Aorta (tissue), 5 donors: Measurements from ENCODE around the gene HMG20A. TPM values are rescaled to one million over a fixed set of nuclear protein-coding genes. Genes with fewer than 3 reads are reported as not detected.

Experiments used
- ATAC-seq: fragments of 200-7000 bp; cut with Tn5 transposase; one replicate; pipeline ENCODE4 v1.9.1; 2022; ENCODE audit warnings: moderate library complexity; ENCODE audit not compliant: low FRiP score
- DNase-seq, 2 donors: peaks; one replicate each; pipeline ENCODE4 v3.0.0-alpha.2; 2020
- H3K27ac ChIP-seq, 2 donors: one replicate each; pipeline ENCODE4 v1.5.1; 2013; ENCODE audit warnings: low read length in 2 of 2, mild to moderate bottlenecking in 2 of 2, moderate library complexity in 2 of 2, control low read depth in 1 of 2, inconsistent platforms in 1 of 2, low read depth in 1 of 2
- H3K27me3 ChIP-seq, 2 donors: one replicate each; pipeline ENCODE4 v1.6.1; 2013; ENCODE audit warnings: control low read depth in 1 of 2, low read length in 1 of 2, mild to moderate bottlenecking in 1 of 2, moderate library complexity in 1 of 2; ENCODE audit not compliant: insufficient read depth in 2 of 2, control insufficient read depth in 1 of 2
- H3K36me3 ChIP-seq, 2 donors: one replicate each; pipeline ENCODE4 v1.6.1; 2013; ENCODE audit warnings: control low read depth in 1 of 2, low read length in 1 of 2, mild to moderate bottlenecking in 1 of 2; ENCODE audit not compliant: insufficient read depth in 2 of 2, control insufficient read depth in 1 of 2
- H3K4me1 ChIP-seq, 2 donors: one replicate each; pipeline ENCODE4 v1.6.1; 2013; ENCODE audit warnings: low read length in 2 of 2, control low read depth in 1 of 2, mild to moderate bottlenecking in 1 of 2, moderate library complexity in 1 of 2; ENCODE audit not compliant: insufficient read depth in 2 of 2, control insufficient read depth in 1 of 2
- H3K4me3 ChIP-seq, 2 donors: one replicate each; pipeline ENCODE4 v1.5.1; 2013; ENCODE audit warnings: low read length in 2 of 2, control low read depth in 1 of 2, mild to moderate bottlenecking in 1 of 2
- H3K9me3 ChIP-seq: one replicate; pipeline ENCODE4 v1.6.1; 2013; ENCODE audit warnings: mild to moderate bottlenecking, low read length; ENCODE audit not compliant: control insufficient read depth
- WGBS, 2 donors: extraction: QIAGEN DNeasy Blood & Tissue Kit; methylation state at CpG; one replicate each; pipeline ENCODE4 v1.1.7; 2013; 5-methylcytosine and 5-hydroxymethylcytosine counted together
- intact Hi-C, 2 donors: fragments of 100-400 bp; cut with DNase I; formaldehyde crosslinking; loops; one replicate each; pipeline versions ENCODE4 v1.14.2 to v1.15.0; 2022
- polyA plus RNA-seq, 2 donors: library from polyadenylated mRNA; stranded (reverse); fragments of 200-250 nt; gene quantifications; one replicate each; pipeline ENCODE4 v1.2.3, GENCODE V29; 2013
- total RNA-seq, 2 donors: library from RNA; stranded (reverse); fragmentation: NEBNext Ultra II Directional; extraction: Animal tissue kit (Norgen Biotek cat#: 25700); gene quantifications; one replicate each; pipeline ENCODE4 v1.2.1, GENCODE V29; 2021
- donor health status: healthy with polysubstance abuse.
- donor health status: Bipolar disorder and iron deficiency.
- donor health status: DM: no; HTN: no; CAD: no.
- donor health status: DM: no; HTN: no; CAD: no.
- donor health status: DM: yes; HTN: yes; CAD: no.

HMG20A gene
- total and polyA plus RNA-seq, 4 donors = 11.6 to 44.2 (median 22.4) TPM

DNA sequence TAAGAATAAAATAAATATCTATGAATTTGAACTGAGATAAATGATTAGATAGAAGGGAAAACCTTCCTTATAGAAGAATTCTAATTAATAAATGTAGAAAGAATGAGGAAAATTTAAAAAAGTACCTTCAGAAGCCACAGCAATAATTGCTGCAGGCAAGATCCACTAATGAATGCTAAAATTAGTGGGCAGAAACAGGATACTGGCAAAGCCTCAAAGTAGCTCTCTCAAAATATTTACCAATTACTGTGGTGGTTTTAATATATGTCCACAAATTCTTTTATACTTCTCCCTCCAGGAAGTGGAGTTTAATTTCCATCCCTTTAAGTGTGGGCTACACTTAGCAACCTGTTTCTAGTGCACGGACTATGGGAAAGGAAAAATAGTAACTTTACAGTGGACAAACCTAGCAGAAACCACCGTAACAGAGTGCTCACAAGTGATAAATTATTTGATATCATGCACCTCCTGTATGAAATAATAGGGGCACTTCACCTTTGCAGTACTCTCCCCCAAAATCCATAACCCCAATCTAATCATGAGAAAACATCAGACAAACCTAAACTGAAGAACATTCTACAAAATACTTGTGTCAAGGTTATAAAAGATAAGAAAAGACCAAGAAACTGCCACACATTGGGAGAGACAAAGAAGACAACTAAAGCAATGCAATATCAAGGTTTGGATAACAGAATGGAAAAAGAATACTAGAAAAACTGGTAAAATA is 7.6 kb upstream of the HMG20A start:
- H3K9me3 ChIP-seq = no peaks in the 10 kb centered on the region
- H3K36me3 ChIP-seq = no peaks in the 10 kb centered on the region
- DNase-seq (no peak), ATAC-seq (no peak)
- no peaks in the 10 kb centered on the region for H3K4me1 ChIP-seq
- intact Hi-C loops = no loop called here
- H3K27ac ChIP-seq = no peak overlapping the region
- no peaks in the 10 kb centered on the region for H3K27me3 ChIP-seq
- WGBS, 2 donors = 58 to 75% methylated on average over 2 of the region's 2 CpGs
- H3K4me3 ChIP-seq = no peak overlapping the region

GRCh38 chr15:77413699-77414349 is 6.9 kb upstream of the HMG20A start:
- H3K27ac ChIP-seq = no peak overlapping the region
- WGBS, 2 donors = 95 to 97% methylated on average over 4 of the region's 4 CpGs
- DNase-seq (no peak), ATAC-seq (no peak)
- H3K4me1 ChIP-seq = no peaks in the 10 kb centered on the region
- no peaks in the 10 kb centered on the region for H3K27me3 ChIP-seq
- H3K4me3 ChIP-seq = no peak overlapping the region
- no peaks in the 10 kb centered on the region for H3K9me3 ChIP-seq
- intact Hi-C loops = no loop called here
- H3K36me3 ChIP-seq = no peaks in the 10 kb centered on the region

GRCh38 chr15:77414789-77415442 is 5.8 kb upstream of the HMG20A start:
- intact Hi-C loops = no loop called here
- DNase-seq (no peak), ATAC-seq (no peak)
- no peaks in the 10 kb centered on the region for H3K4me1 ChIP-seq
- no peak overlapping the region for H3K4me3 ChIP-seq
- 92 to 96% methylated on average over 2 of the region's 2 CpGs for WGBS, 2 donors
- H3K9me3 ChIP-seq = no peaks in the 10 kb centered on the region
- no peak overlapping the region for H3K27ac ChIP-seq
- no peaks in the 10 kb centered on the region for H3K27me3 ChIP-seq
- H3K36me3 ChIP-seq = no peaks in the 10 kb centered on the region

DNA sequence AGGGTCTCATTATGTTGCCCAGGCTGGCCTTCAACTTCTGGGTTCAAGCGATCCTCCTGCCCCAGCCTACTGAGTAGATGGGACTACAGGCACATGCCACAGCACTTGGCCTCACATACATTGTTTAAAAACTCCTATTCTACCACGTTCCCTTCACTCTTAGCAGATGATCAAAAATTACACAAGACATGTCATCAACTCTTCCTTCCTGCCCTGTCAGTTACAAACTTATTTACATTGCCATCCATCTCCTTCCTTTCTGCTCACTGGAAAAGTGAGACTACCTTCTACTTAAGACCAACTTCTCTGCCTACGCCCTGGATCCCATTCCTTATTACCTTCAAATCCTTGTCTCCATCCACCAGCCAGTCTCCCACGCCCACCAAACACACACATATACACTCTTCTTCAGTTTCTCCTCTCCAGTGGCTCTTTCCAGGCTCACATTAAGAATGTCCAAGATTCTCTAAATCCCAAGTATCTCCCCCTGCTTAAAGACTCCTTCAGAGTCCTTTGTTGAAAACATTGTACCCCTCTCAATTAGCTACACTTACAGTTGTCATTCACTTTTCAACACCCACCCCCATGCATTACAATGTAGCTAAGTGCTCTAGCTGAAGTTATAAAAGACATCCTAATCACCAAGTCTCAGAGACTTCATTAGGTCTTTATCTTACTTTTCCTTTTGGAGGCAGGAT is 5.1 kb upstream of the HMG20A start:
- Histone ChIP-seq H3K9me3 (no peaks in the 10 kb centered on the region), H3K27me3 (no peaks in the 10 kb centered on the region), H3K27ac (no peak overlapping the region), H3K4me1 (no peaks in the 10 kb centered on the region), H3K4me3 (no peak overlapping the region), H3K36me3 (no peaks in the 10 kb centered on the region)
- intact Hi-C loops = no loop called here
- ATAC-seq (no peak), DNase-seq (no peak)
- 90 to 92% methylated on average over 4 of the region's 4 CpGs for WGBS, 2 donors

- no peak overlapping the region for H3K27ac ChIP-seq
- H3K4me1 ChIP-seq = no peaks in the 10 kb centered on the region
- WGBS, 2 donors = 66% methylated on average over 2 of the region's 2 CpGs
- peak in 1 of 2 donors; percentile 52 for DNase-seq
- no peak overlapping the region for H3K4me3 ChIP-seq
- no peak for ATAC-seq
- no peaks in the 10 kb centered on the region for H3K36me3 ChIP-seq
- no peaks in the 10 kb centered on the region for H3K9me3 ChIP-seq
- H3K27me3 ChIP-seq = no peaks in the 10 kb centered on the region
- intact Hi-C loops = no loop called here
Measured at GRCh38 chr15:77416148-77416455, 4.6 kb upstream of the HMG20A start.

DNA sequence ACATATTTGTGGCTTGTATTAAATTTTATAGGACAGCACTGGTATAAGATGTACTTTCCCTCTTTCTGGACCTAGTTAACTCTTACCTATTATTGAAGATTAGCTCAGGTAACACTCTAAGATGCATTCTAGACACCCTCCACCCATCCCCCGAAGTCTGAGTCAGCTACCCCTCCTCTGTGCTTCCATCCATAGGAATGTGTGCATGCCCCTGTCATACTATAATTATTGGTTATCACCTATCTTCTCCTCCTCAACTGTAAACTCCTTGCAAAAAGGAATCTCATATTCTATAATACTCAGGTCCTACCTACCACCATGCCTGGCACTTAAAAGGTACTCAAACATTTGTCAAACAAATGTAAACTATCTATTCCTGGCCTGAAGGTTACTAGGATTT is 3.7 kb upstream of the HMG20A start:
- H3K9me3 ChIP-seq = no peaks in the 10 kb centered on the region
- no peak overlapping the region for H3K27ac ChIP-seq
- H3K36me3 ChIP-seq = no peaks in the 10 kb centered on the region
- intact Hi-C loops = no loop called here
- H3K4me3 ChIP-seq = no peak overlapping the region
- no peaks in the 10 kb centered on the region for H3K4me1 ChIP-seq
- no peak for DNase-seq
- ATAC-seq = no peak
- no peaks in the 10 kb centered on the region for H3K27me3 ChIP-seq
- 0 to 89% methylated on average over 1 of the region's 1 CpG for WGBS, 2 donors

DNA sequence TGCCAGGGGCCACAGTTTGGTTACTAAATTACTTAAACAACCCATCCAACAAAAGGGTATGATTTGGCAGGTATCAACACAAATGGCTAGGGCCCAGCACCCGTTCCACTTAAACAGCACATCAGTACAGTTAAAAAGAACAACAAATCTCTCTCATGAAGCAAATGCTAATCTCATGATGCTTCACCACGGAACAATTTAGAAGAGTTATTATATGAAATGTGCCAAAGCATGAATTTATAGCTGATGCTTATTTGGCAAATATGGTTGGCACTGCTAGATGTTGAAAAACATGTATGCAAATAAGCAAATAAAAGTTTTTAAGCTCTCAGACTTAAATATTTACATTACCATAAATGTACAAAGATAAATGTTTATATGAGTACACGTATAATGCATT is 3.1 kb upstream of the HMG20A start:
- DNase-seq (no peak), ATAC-seq (no peak)
- Histone ChIP-seq H3K27ac (no peak overlapping the region), H3K27me3 (no peaks in the 10 kb centered on the region), H3K9me3 (no peaks in the 10 kb centered on the region), H3K36me3 (no peaks in the 10 kb centered on the region), H3K4me1 (no peaks in the 10 kb centered on the region), H3K4me3 (no peak overlapping the region)
- intact Hi-C loops = no loop called here
- WGBS, 2 donors = 61 to 72% methylated on average over 3 of the region's 3 CpGs

DNA sequence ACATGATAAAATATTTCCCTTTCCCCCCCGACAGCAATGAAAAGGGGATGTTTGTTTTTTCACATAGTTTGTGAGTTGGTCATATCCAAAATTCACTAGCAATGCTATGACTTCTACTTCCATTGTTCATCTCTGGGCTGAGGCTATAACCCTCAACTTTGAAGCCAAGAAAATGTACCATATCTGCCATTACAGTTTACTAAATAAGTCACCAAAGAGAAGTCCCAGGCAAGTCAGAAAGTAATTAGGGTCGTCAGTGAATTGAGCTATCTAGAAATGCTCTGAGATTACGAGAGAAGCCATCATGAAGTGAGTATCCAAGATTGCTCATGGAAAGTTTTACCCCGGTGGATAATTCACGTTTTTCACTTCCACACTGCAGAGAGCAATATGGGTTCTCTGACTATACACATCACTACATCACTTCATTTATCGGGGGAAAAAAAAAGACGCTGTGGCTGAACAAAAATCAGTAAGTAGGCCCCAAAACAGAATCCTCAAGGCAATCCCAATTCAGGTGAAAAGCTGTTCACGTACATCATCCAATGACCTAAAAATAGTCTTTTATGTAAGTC is 2.2 kb upstream of the HMG20A start:
- H3K9me3 ChIP-seq = no peaks in the 10 kb centered on the region
- H3K4me1 ChIP-seq = no peaks in the 10 kb centered on the region
- peak overlapping the region; percentile 11 to 85 for H3K4me3 ChIP-seq
- no peak overlapping the region for H3K27ac ChIP-seq
- intact Hi-C loops = no loop called here
- no peak for ATAC-seq
- 28 to 34% methylated on average over 8 of the region's 8 CpGs for WGBS, 2 donors
- H3K36me3 ChIP-seq = no peaks in the 10 kb centered on the region
- H3K27me3 ChIP-seq = no peaks in the 10 kb centered on the region
- no peak for DNase-seq
